Naive thymus-derived CD4-positive, alpha-beta T cell (primary cell): ENCODE data around the gene CAMK2N1. TPM values are rescaled to one million over a fixed set of nuclear protein-coding genes. Genes with fewer than 3 reads are reported as not detected.

ENCODE experiments used
- ATAC-seq: fragments of 150-1000 bp; cut with Tn5 transposase; 2 replicates; pipeline ENCODE4 v1.10.0; 2021; ENCODE audit warnings: mild to moderate bottlenecking, moderate library complexity
- CTCF ChIA-PET: fragments of 350-600 bp; sonication (Branson Sonifier 250); formaldehyde crosslinking; loops from one replicate; lab custom pipeline; 2021; ENCODE audit warnings: antibody characterized with exemption; lab: Charles Lee
- POLR2A ChIA-PET: fragments of 350-600 bp; sonication (Branson Sonifier 250); formaldehyde crosslinking; loops from one replicate; lab custom pipeline; 2021; ENCODE audit warnings: antibody characterized with exemption, inconsistent platforms; lab: Charles Lee
- DNase-seq, 9 donors: peaks; one replicate each; pipeline versions ENCODE4 v3.0.0 to v3.0.0-alpha.2; 2020 to 2022; ENCODE audit warnings: mixed read lengths in 1 of 9
- H3K27ac ChIP-seq: one replicate; pipeline ENCODE4 v1.7.0; 2013; ENCODE audit warnings: mild to moderate bottlenecking, low read depth, low read length, moderate library complexity
- H3K27me3 ChIP-seq, 2 donors: one replicate each; pipeline ENCODE4 v1.7.0; 2013; ENCODE audit warnings: low read length in 2 of 2, mild to moderate bottlenecking in 2 of 2, moderate library complexity in 2 of 2; ENCODE audit not compliant: control insufficient read depth in 2 of 2, insufficient read depth in 2 of 2
- H3K36me3 ChIP-seq, 3 experiments: 1 replicate in 2 of 3; 2 replicates in 1 of 3; pipeline ENCODE4 v1.7.0; 2013; ENCODE audit warnings: low read length in 3 of 3, mild to moderate bottlenecking in 3 of 3, moderate library complexity in 1 of 3; ENCODE audit not compliant: insufficient read depth in 3 of 3, control insufficient read depth in 2 of 3
- H3K4me1 ChIP-seq, 2 donors: one replicate each; pipeline ENCODE4 v1.7.0; 2013; ENCODE audit warnings: low read length in 2 of 2, mild to moderate bottlenecking in 2 of 2, moderate library complexity in 1 of 2; ENCODE audit not compliant: control insufficient read depth in 2 of 2, insufficient read depth in 2 of 2
- H3K4me3 ChIP-seq: 2 replicates; pipeline ENCODE4 v1.7.0; 2013; ENCODE audit warnings: mild to moderate bottlenecking, low read length
- H3K9me3 ChIP-seq, 3 experiments: 1 replicate in 2 of 3; 2 replicates in 1 of 3; pipeline ENCODE4 v1.7.0; 2013; ENCODE audit warnings: low read length in 3 of 3; ENCODE audit not compliant: control insufficient read depth in 2 of 3
- H3K27ac Mint-ChIP-seq, 9 donors: one replicate each; pipeline ENCODE4 v1.8.0; 2020 to 2022; ENCODE audit warnings: mixed read lengths in 9 of 9, mild to moderate bottlenecking in 8 of 9, moderate library complexity in 5 of 9, inconsistent platforms in 2 of 9
- H3K27me3 Mint-ChIP-seq, 5 donors: one replicate each; pipeline ENCODE4 v1.8.0; 2021 to 2022; ENCODE audit warnings: mixed read lengths in 5 of 5, mild to moderate bottlenecking in 1 of 5
- H3K36me3 Mint-ChIP-seq, 5 donors: one replicate each; pipeline ENCODE4 v1.8.0; 2020 to 2022; ENCODE audit warnings: mixed read lengths in 5 of 5, mild to moderate bottlenecking in 3 of 5, inconsistent platforms in 1 of 5
- H3K4me1 Mint-ChIP-seq, 7 donors: one replicate each; pipeline ENCODE4 v1.8.0; 2020 to 2022; ENCODE audit warnings: mixed read lengths in 7 of 7, mild to moderate bottlenecking in 3 of 7, inconsistent platforms in 1 of 7
- H3K4me3 Mint-ChIP-seq, 10 donors: one replicate each; pipeline ENCODE4 v1.8.0; 2020 to 2022; ENCODE audit warnings: mild to moderate bottlenecking in 10 of 10, mixed read lengths in 10 of 10, moderate library complexity in 6 of 10, inconsistent platforms in 2 of 10
- H3K9me3 Mint-ChIP-seq, 11 donors: one replicate each; pipeline ENCODE4 v1.8.0; 2020 to 2022; ENCODE audit warnings: mixed read lengths in 11 of 11, mild to moderate bottlenecking in 4 of 11, inconsistent platforms in 1 of 11, moderate library complexity in 1 of 11
- intact Hi-C, 2 donors: fragments of 100-400 bp; cut with micrococcal nuclease; formaldehyde crosslinking; loops; one replicate each; pipeline ENCODE4 v1.15.1; 2023
- polyA plus RNA-seq, 2 donors: library from polyadenylated mRNA; unstranded; fragments of 300-500 nt; fragmentation: Illumina TruSeq; gene quantifications; one replicate each; pipeline ENCODE4 v1.2.3, GENCODE V29; 2021
- total RNA-seq, 6 experiments: library from RNA in 5 of 6; stranded (reverse) in 5 of 6; gene quantifications; 1 replicate in 5 of 6; 2 replicates in 1 of 6; pipeline ENCODE4 v1.2.3 and lab custom pipeline; 2021 to 2026

CAMK2N1 gene
- total and polyA plus RNA-seq, 7 experiments from 2014 or later: 0.08 to 3.8 (median 2.4) TPM

- H3K36me3 ChIP-seq: peaks cover 0 to 12% (median 0%) of the 10 kb centered on the region in 3 experiments
- ATAC-seq (peak; percentile 94), DNase-seq (peak; percentile 64 to 88 (median 76))
- intact Hi-C loops: loop anchor here (1.0 to 5.0 kb wide), 9 partner anchors 24 to 777 kb away; no protein-coding TSS in a partner anchor
- Mint-ChIP-seq H3K27ac (no peak overlapping the region), H3K36me3 (no peaks in the 10 kb centered on the region), H3K4me3 (no peak overlapping the region), H3K9me3 (peaks cover 0 to 2% (median 0%) of the 10 kb centered on the region in 11 donors), H3K27me3 (peaks cover 0 to 26% (median 0%) of the 10 kb centered on the region in 5 donors), H3K4me1 (peaks cover 0 to 10% (median 0%) of the 10 kb centered on the region in 7 donors)
- H3K27me3 ChIP-seq: no peaks in the 10 kb centered on the region
- no peaks in the 10 kb centered on the region for H3K9me3 ChIP-seq
- H3K27ac ChIP-seq: no peak overlapping the region
- peak overlapping the region; percentile 29 for H3K4me3 ChIP-seq
- no peaks in the 10 kb centered on the region for H3K4me1 ChIP-seq
- POLR2A ChIA-PET: interaction anchor here (1.0 to 2.0 kb wide), 3 partner anchors 8 to 224 kb away, joined by 3 to 6 read pairs (median 5); partner anchors contain the start of genes CAMK2N1, KIF17 and MUL1
- CTCF ChIA-PET: interaction anchor here (0.6 to 2.8 kb wide), 13 partner anchors 8 to 572 kb away, joined by 3 to 15 read pairs (median 4); partner anchors contain the start of genes CAMK2N1 and MUL1
Observed at GRCh38 chr1:20493839-20494608, 8.0 kb upstream of the CAMK2N1 start.

GRCh38 chr1:20493309-20493708 is 7.3 kb upstream of the CAMK2N1 start:
- peaks cover 0 to 2% (median 0%) of the 10 kb centered on the region in 11 donors for H3K9me3 Mint-ChIP-seq
- H3K4me3 ChIP-seq: no peak overlapping the region
- H3K27me3 ChIP-seq: no peaks in the 10 kb centered on the region
- DNase-seq: no peak
- H3K4me1 Mint-ChIP-seq: peaks cover 0 to 10% (median 0%) of the 10 kb centered on the region in 7 donors
- H3K9me3 ChIP-seq: no peaks in the 10 kb centered on the region
- H3K36me3 ChIP-seq: peaks cover 0 to 5% (median 0%) of the 10 kb centered on the region in 3 experiments
- no peak overlapping the region for H3K27ac ChIP-seq
- CTCF ChIA-PET: interaction anchor here (0.6 to 2.8 kb wide), 13 partner anchors 9 to 571 kb away, joined by 3 to 15 read pairs (median 3); partner anchors contain the start of gene MUL1
- peaks cover 0 to 33% (median 0%) of the 10 kb centered on the region in 5 donors for H3K27me3 Mint-ChIP-seq
- H3K4me3 Mint-ChIP-seq: no peak overlapping the region
- intact Hi-C loops: loop anchor here (1.0 to 5.0 kb wide), 8 partner anchors 23 to 776 kb away; no protein-coding TSS in a partner anchor
- POLR2A ChIA-PET: interaction anchor here (1.6 kb wide), 1 partner anchor 15 kb away, joined by 6 read pairs; the partner anchor contains the start of gene MUL1
- H3K36me3 Mint-ChIP-seq: no peaks in the 10 kb centered on the region
- peak overlapping the region in 1 of 9 donors; percentile 66 for H3K27ac Mint-ChIP-seq
- H3K4me1 ChIP-seq: no peaks in the 10 kb centered on the region
- ATAC-seq: no peak

- H3K4me1 ChIP-seq: no peaks in the 10 kb centered on the region
- no peak overlapping the region for H3K4me3 Mint-ChIP-seq
- H3K27ac ChIP-seq: no peak overlapping the region
- H3K4me3 ChIP-seq: no peak overlapping the region
- ATAC-seq: no peak
- POLR2A ChIA-PET: no interaction called here
- peaks cover 0 to 10% (median 0%) of the 10 kb centered on the region in 7 donors for H3K4me1 Mint-ChIP-seq
- no peaks in the 10 kb centered on the region for H3K36me3 ChIP-seq
- CTCF ChIA-PET: interaction anchor here (1.1 to 1.8 kb wide), 3 partner anchors 274 to 286 kb away, joined by 3 to 11 read pairs (median 6); no protein-coding TSS in a partner anchor
- no peak for DNase-seq
- H3K27me3 ChIP-seq: no peaks in the 10 kb centered on the region
- peaks cover 0 to 2% (median 0%) of the 10 kb centered on the region in 11 donors for H3K9me3 Mint-ChIP-seq
- H3K27ac Mint-ChIP-seq: peak overlapping the region in 1 of 9 donors; percentile 66
- H3K36me3 Mint-ChIP-seq: no peaks in the 10 kb centered on the region
- H3K27me3 Mint-ChIP-seq: peaks cover 0 to 38% (median 6%) of the 10 kb centered on the region in 5 donors
- H3K9me3 ChIP-seq: no peaks in the 10 kb centered on the region
- intact Hi-C loops: loop anchor here (1.0 to 5.0 kb wide), 8 partner anchors 22 to 775 kb away; no protein-coding TSS in a partner anchor
Observed at GRCh38 chr1:20492751-20493150, 6.7 kb upstream of the CAMK2N1 start.

GRCh38 chr1:20491866-20492265 is 5.9 kb upstream of the CAMK2N1 start:
- no peak overlapping the region for H3K4me3 Mint-ChIP-seq
- CTCF ChIA-PET: interaction anchor here (1.0 to 1.5 kb wide), 3 partner anchors 17 to 279 kb away, joined by 3 to 6 read pairs (median 5); no protein-coding TSS in a partner anchor

GRCh38 chr1:20491178-20491577 is 5.2 kb upstream of the CAMK2N1 start:
- DNase-seq (no peak), ATAC-seq (no peak)
- ChIA-PET POLR2A (no interaction called here), CTCF (interaction anchor here (1.2 to 1.5 kb wide), 3 partner anchors 10 to 278 kb away, joined by 5 to 6 read pairs (median 5); no protein-coding TSS in a partner anchor)
- H3K27ac Mint-ChIP-seq: no peak overlapping the region
- H3K27me3 ChIP-seq: no peaks in the 10 kb centered on the region
- H3K4me1 ChIP-seq: peaks cover 0 to 5% of the 10 kb centered on the region in 2 donors
- no peak overlapping the region for H3K4me3 Mint-ChIP-seq
- peaks cover 0 to 12% (median 5%) of the 10 kb centered on the region in 7 donors for H3K4me1 Mint-ChIP-seq
- no peaks in the 10 kb centered on the region for H3K36me3 ChIP-seq
- intact Hi-C loops: loop anchor here (5.0 kb wide), 2 partner anchors 574 to 774 kb away; no protein-coding TSS in a partner anchor
- peaks cover 0 to 52% (median 14%) of the 10 kb centered on the region in 5 donors for H3K27me3 Mint-ChIP-seq
- no peaks in the 10 kb centered on the region for H3K36me3 Mint-ChIP-seq
- H3K4me3 ChIP-seq: no peak overlapping the region
- H3K27ac ChIP-seq: no peak overlapping the region
- H3K9me3 ChIP-seq: no peaks in the 10 kb centered on the region
- H3K9me3 Mint-ChIP-seq: peaks cover 0 to 2% (median 0%) of the 10 kb centered on the region in 11 donors

More at GRCh38 chr1:20491866-20492265, 5.9 kb upstream of the CAMK2N1 start:
- intact Hi-C loops: loop anchor here (5.0 kb wide), 2 partner anchors 575 to 775 kb away; no protein-coding TSS in a partner anchor
- Histone ChIP-seq H3K27ac (no peak overlapping the region), H3K9me3 (no peaks in the 10 kb centered on the region), H3K4me3 (no peak overlapping the region), H3K36me3 (no peaks in the 10 kb centered on the region), H3K4me1 (peaks cover 0 to 2% of the 10 kb centered on the region in 2 donors), H3K27me3 (no peaks in the 10 kb centered on the region)
- no peak for DNase-seq
- Mint-ChIP-seq H3K27ac (no peak overlapping the region), H3K4me1 (peaks cover 0 to 17% (median 5%) of the 10 kb centered on the region in 7 donors), H3K9me3 (peaks cover 0 to 2% (median 0%) of the 10 kb centered on the region in 11 donors), H3K36me3 (no peaks in the 10 kb centered on the region), H3K27me3 (peaks cover 0 to 47% (median 14%) of the 10 kb centered on the region in 5 donors)
- ATAC-seq: no peak
- POLR2A ChIA-PET: no interaction called here

GRCh38 chr1:20487236-20487590 is 1.2 kb upstream of the CAMK2N1 start:
- Mint-ChIP-seq H3K4me1 (peaks cover 11 to 21% (median 15%) of the 10 kb centered on the region in 7 donors), H3K4me3 (peak overlapping the region; percentile 55 to 98 (median 78)), H3K27ac (peak overlapping the region in 4 of 9 donors; percentile 5 to 68 (median 36)), H3K9me3 (peaks cover 0 to 2% (median 0%) of the 10 kb centered on the region in 11 donors), H3K27me3 (peaks cover 20 to 70% (median 38%) of the 10 kb centered on the region in 5 donors), H3K36me3 (peaks cover 0 to 2% (median 0%) of the 10 kb centered on the region in 5 donors)
- ChIA-PET POLR2A (no interaction called here), CTCF (interaction anchor here (0.6 to 1.3 kb wide), 3 partner anchors 8 to 185 kb away, joined by 3 to 5 read pairs (median 3); no protein-coding TSS in a partner anchor)
- Histone ChIP-seq H3K36me3 (peaks cover 0 to 4% (median 0%) of the 10 kb centered on the region in 3 experiments), H3K27ac (no peak overlapping the region), H3K9me3 (no peaks in the 10 kb centered on the region), H3K4me3 (no peak overlapping the region), H3K4me1 (peaks cover 8 to 19% of the 10 kb centered on the region in 2 donors), H3K27me3 (peaks cover 0 to 25% of the 10 kb centered on the region in 2 donors)
- no peak for ATAC-seq
- no peak for DNase-seq
- intact Hi-C loops: no loop called here
